HepG2 (cell line): ENCODE data around the gene TCEAL8. TPM values are rescaled to one million over a fixed set of nuclear protein-coding genes. Genes with fewer than 3 reads are reported as not detected.
"Not testable (repeated sequence)": the region's sequence is repeated elsewhere in the genome, so short reads cannot be mapped to it uniquely, and the experiment has no call there.

Experiments
- ATAC-seq: fragments of 200-7000 bp; cut with Tn5 transposase; 3 replicates; pipeline ENCODE4 v1.9.1; 2020; ENCODE audit warnings: mild to moderate bottlenecking, moderate library complexity
- BruUV-seq: library from RNA; stranded (reverse); fragments of 400-500 nt; replicated peaks from 2 replicates; lab custom pipeline; 2021; lab: Mats Ljungman, UMichigan
- CTCF ChIA-PET: fragments of 300-600 bp; formaldehyde crosslinking; extraction: SDS; loops from one replicate; lab custom pipeline; 2021; ENCODE audit warnings: low total read pairs, inconsistent platforms, low intra/inter-chr PET ratio; lab: Yijun Ruan, JAX
- POLR2A ChIA-PET: fragments of 350-600 bp; sonication (Branson Sonifier 250); formaldehyde crosslinking; loops from one replicate; lab custom pipeline; 2020; ENCODE audit warnings: antibody characterized with exemption, inconsistent platforms; lab: Yijun Ruan, JAX
- DNase-seq: peaks from one replicate; pipeline ENCODE4 v3.0.0-alpha.2; 2015; ENCODE audit warnings: low spot score
- FAIRE-seq: peaks from 3 replicates; lab custom pipeline; 2011; peaks lifted over from hg19 to GRCh38; lab: Jason Lieb, UNC
- H2AFZ ChIP-seq: one replicate; pipeline ENCODE4 v1.6.1; 2011; ENCODE audit warnings: low read length, inconsistent platforms
- H3K27ac ChIP-seq: fragments of 300-600 bp; 3 replicates; pipeline ENCODE4 v1.8.0; 2011; ENCODE audit warnings: mixed run types, mild to moderate bottlenecking, mixed read lengths, low read length, inconsistent platforms; ENCODE audit not compliant: insufficient read depth; ENCODE audit errors: extremely low read length
- H3K27me3 ChIP-seq, 2 experiments: fragments of 200-600 bp in 1 of 2; 2 replicates in 1 of 2; 3 replicates in 1 of 2; pipeline versions ENCODE4 v1.6.0 to v1.8.0; 2011; ENCODE audit warnings: low read length in 2 of 2, mild to moderate bottlenecking in 2 of 2, moderate library complexity in 2 of 2, inconsistent platforms in 1 of 2; ENCODE audit not compliant: insufficient read depth in 2 of 2, control insufficient read depth in 1 of 2
- H3K36me3 ChIP-seq, 2 experiments: fragments of 200-600 bp in 1 of 2; replicated peaks in 1 of 2; 2 replicates in 1 of 2; 3 replicates in 1 of 2; pipeline versions ENCODE4 v1.5.1 to v1.8.0; 2011; ENCODE audit warnings: low read length in 2 of 2, inconsistent platforms in 1 of 2; ENCODE audit not compliant: insufficient read depth in 2 of 2, control insufficient read depth in 1 of 2
- H3K4me1 ChIP-seq: 2 replicates; pipeline ENCODE4 v1.5.1; 2012; ENCODE audit warnings: low read length, inconsistent platforms; ENCODE audit not compliant: insufficient read depth
- H3K4me2 ChIP-seq: 2 replicates; pipeline ENCODE4 v1.6.0; 2011; ENCODE audit warnings: low read depth, low read length, inconsistent platforms
- H3K4me3 ChIP-seq, 3 experiments: fragments of 200-600 bp in 1 of 3; sonication (generic), shearing (Covaris generic) in 1 of 3; replicated peaks in 1 of 3; 2 replicates each; pipeline ENCODE4 v1.5.1; 2011 to 2016; ENCODE audit warnings: low read length in 3 of 3, inconsistent platforms in 2 of 3, low read depth in 2 of 3, mild to moderate bottlenecking in 2 of 3, control low read depth in 1 of 3, mixed read lengths in 1 of 3; ENCODE audit not compliant: insufficient read depth in 1 of 3
- H3K79me2 ChIP-seq: one replicate; pipeline ENCODE4 v1.6.1; 2011; ENCODE audit warnings: low read length, inconsistent platforms; ENCODE audit not compliant: insufficient read depth
- H3K9ac ChIP-seq: 2 replicates; pipeline ENCODE4 v1.6.0; 2011; ENCODE audit warnings: mild to moderate bottlenecking, low read depth, low read length, inconsistent platforms; ENCODE audit not compliant: insufficient read depth
- H3K9me3 ChIP-seq: 2 replicates; pipeline ENCODE4 v1.5.1; 2012; ENCODE audit warnings: mild to moderate bottlenecking, low read length
- H4K20me1 ChIP-seq: 2 replicates; pipeline ENCODE4 v1.6.0; 2011; ENCODE audit warnings: inconsistent platforms, mild to moderate bottlenecking, low read length, moderate library complexity; ENCODE audit not compliant: insufficient read depth
- CBFB ChIP-seq: sonication (generic); formaldehyde crosslinking; IDR thresholded peaks from 2 replicates; pipeline ENCODE4 v1.4.0; 2020; ENCODE audit warnings: missing genetic modification reagents
- CEBPG ChIP-seq: IDR thresholded peaks from 2 replicates; pipeline ENCODE4 v1.6.1; 2016
- EHMT2 ChIP-seq: fragments of 200-600 bp; sonication (generic); IDR thresholded peaks from 2 replicates; pipeline ENCODE4 v1.7.0; 2017; ENCODE audit warnings: antibody characterized with exemption, low read depth, low read length, borderline replicate concordance
- FIP1L1 ChIP-seq: fragments of 200-400 bp; formaldehyde crosslinking; IDR thresholded peaks from 2 replicates; pipeline ENCODE4 v1.6.1; 2018; ENCODE audit warnings: low read depth, mild to moderate bottlenecking, low read length, moderate library complexity, borderline replicate concordance; ENCODE audit not compliant: insufficient read depth
- HOXD1 ChIP-seq: sonication (generic); formaldehyde crosslinking; IDR thresholded peaks from 2 replicates; pipeline ENCODE4 v1.5.0; 2020; ENCODE audit warnings: missing genetic modification reagents
- KLF13 ChIP-seq: sonication (generic); formaldehyde crosslinking; IDR thresholded peaks from 2 replicates; pipeline ENCODE4 v1.4.0; 2020; ENCODE audit warnings: mild to moderate bottlenecking, missing genetic modification reagents
- MAFG ChIP-seq: sonication (generic); formaldehyde crosslinking; IDR thresholded peaks from 2 replicates; pipeline ENCODE4 v1.5.1; 2020; ENCODE audit warnings: mild to moderate bottlenecking, missing genetic modification reagents
- NFKB2 ChIP-seq: sonication (generic); formaldehyde crosslinking; IDR thresholded peaks from 2 replicates; pipeline ENCODE4 v1.4.0; 2020; ENCODE audit warnings: missing genetic modification reagents, borderline replicate concordance
- SMARCE1 ChIP-seq: fragments of 450-650 bp; IDR thresholded peaks from 2 replicates; pipeline ENCODE4 v1.6.1; 2017; ENCODE audit warnings: borderline replicate concordance
- SRSF4 ChIP-seq: fragments of 200-400 bp; formaldehyde crosslinking; IDR thresholded peaks from one replicate; pipeline ENCODE4 v1.6.1; 2018; ENCODE audit warnings: mild to moderate bottlenecking, low read depth, low read length, moderate library complexity; ENCODE audit not compliant: poor library complexity, severe bottlenecking
- ZFP90 ChIP-seq: sonication (generic); formaldehyde crosslinking; IDR thresholded peaks from 2 replicates; pipeline ENCODE4 v1.8.0; 2022; ENCODE audit warnings: missing genetic modification reagents, mild to moderate bottlenecking, inconsistent platforms, borderline replicate concordance
- ZMYM4 ChIP-seq: sonication (generic); formaldehyde crosslinking; IDR thresholded peaks from 2 replicates; pipeline ENCODE4 v1.8.1; 2023; ENCODE audit warnings: mild to moderate bottlenecking, missing genetic modification reagents
- ZNF253 ChIP-seq: sonication (generic); formaldehyde crosslinking; IDR thresholded peaks from 2 replicates; pipeline ENCODE4 v1.8.0; 2022; ENCODE audit warnings: mild to moderate bottlenecking, missing genetic modification reagents, borderline replicate concordance
- ZNF747 ChIP-seq: sonication (generic); formaldehyde crosslinking; IDR thresholded peaks from 2 replicates; pipeline ENCODE4 v1.8.1; 2023; ENCODE audit warnings: missing genetic modification reagents, mild to moderate bottlenecking, borderline replicate concordance
- ZNF768 ChIP-seq: sonication (generic); formaldehyde crosslinking; IDR thresholded peaks from 2 replicates; pipeline ENCODE4 v1.4.0; 2020; ENCODE audit warnings: missing genetic modification reagents
- ZSCAN20 ChIP-seq: sonication (generic); formaldehyde crosslinking; IDR thresholded peaks from 2 replicates; pipeline ENCODE4 v1.4.0; 2020; ENCODE audit warnings: missing genetic modification reagents, mild to moderate bottlenecking, borderline replicate concordance
- ZSCAN25 ChIP-seq: sonication (generic); formaldehyde crosslinking; IDR thresholded peaks from 2 replicates; pipeline ENCODE4 v1.8.0; 2022; ENCODE audit warnings: mild to moderate bottlenecking, missing genetic modification reagents
- WGBS: methylation state at CpG from one replicate; pipeline ENCODE4 v1.1.6; 2017; ENCODE audit warnings: low lambda C conversion rate; 5-methylcytosine and 5-hydroxymethylcytosine counted together
- in situ Hi-C: cut with HindIII; loops from 2 replicates; pipeline ENCODE4 v1.10.0; 2017; ENCODE audit warnings: low pct_unique_long_range_greater_than_20kb; ENCODE audit not compliant: extremely low pct_ligation_motif_present
- intact Hi-C: fragments of 100-400 bp; cut with micrococcal nuclease; formaldehyde crosslinking; loops from one replicate; pipeline ENCODE4 v1.10.0; 2022; ENCODE audit not compliant: unreplicated experiment
- polyA plus RNA-seq, 8 experiments: library from polyadenylated mRNA; depleted of rRNA in 3 of 8; stranded (reverse) in 7 of 8; unstranded in 1 of 8; fragments of >200 nt; fragmentation: Illumina TruSeq in 4 of 8; extraction: Trizol in 4 of 8; gene quantifications; 2 replicates each; pipeline versions ENCODE4 v1.2.1 to v1.2.3, GENCODE V29; 2011 to 2016; ENCODE audit warnings: low read depth in 4 of 8, missing spikeins in 1 of 8, mixed read lengths in 1 of 8; ENCODE audit not compliant: insufficient read depth in 1 of 8
- total RNA-seq, 5 experiments: library from RNA; depleted of rRNA; stranded (reverse); fragments of >200 nt; fragmentation: Illumina TruSeq; extraction: Trizol; gene quantifications; 2 replicates each; pipeline ENCODE4 v1.2.3, GENCODE V29; 2016; ENCODE audit warnings: low read depth in 1 of 5
- TF ChIP-seq, protein P1 (sequence below): sonication (generic); formaldehyde crosslinking; IDR thresholded peaks from 2 replicates; pipeline ENCODE4 v1.8.0; 2022; ENCODE audit warnings: missing genetic modification reagents, mild to moderate bottlenecking, inconsistent platforms, borderline replicate concordance
- TF ChIP-seq, protein P2 (sequence below): IDR thresholded peaks from 2 replicates; pipeline ENCODE4 v1.6.1; 2016
- TF ChIP-seq, protein P3 (sequence below): sonication (generic); formaldehyde crosslinking; IDR thresholded peaks from 2 replicates; pipeline ENCODE4 v1.9.0; 2021; ENCODE audit warnings: missing genetic modification reagents, borderline replicate concordance

Gene TCEAL8
- total and polyA plus RNA-seq, 2 of the 13 experiments (the other 11 are each of a cell fraction or from before 2014, with no cell fraction given), result 20.0 to 40.8 TPM

DNA sequence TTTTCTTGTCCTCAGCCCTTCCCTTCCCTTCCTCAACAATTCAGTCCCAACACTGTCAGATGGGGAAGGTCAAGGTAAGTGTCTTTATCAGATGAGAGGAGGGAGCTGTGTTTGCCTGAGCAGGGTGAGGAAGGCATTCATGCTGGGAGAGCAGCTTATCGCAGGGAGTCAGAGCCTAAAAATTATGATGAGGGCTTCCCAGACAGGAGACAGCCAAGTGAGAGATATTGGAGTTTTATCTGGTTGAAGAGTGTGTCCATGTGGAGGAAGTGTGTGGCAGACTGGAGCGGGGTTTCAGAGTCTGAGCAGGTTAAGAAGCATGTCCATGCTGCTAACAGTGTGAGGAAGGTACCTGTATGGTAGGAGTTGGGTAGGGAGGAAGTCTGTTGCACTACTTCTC lies 21.7 kb downstream of the TCEAL8 start:
- H3K36me3 ChIP-seq, result no peaks in the 10 kb centered on the region
- H3K4me3 ChIP-seq, result no peak overlapping the region
- H3K27ac ChIP-seq, result no peak overlapping the region
- in situ Hi-C loops (no loop called here), intact Hi-C loops (no loop called here)
- no TSS peak for BruUV-seq
- CTCF ChIA-PET, result no interaction called here
- no peaks in the 10 kb centered on the region for H3K4me1 ChIP-seq
- WGBS, result 0% methylated on average over 2 of the region's 2 CpGs
- DNase-seq, result no peak
- H3K27me3 ChIP-seq, result no peaks in the 10 kb centered on the region
- no peak overlapping the region for H3K4me2 ChIP-seq
- POLR2A ChIA-PET, result no interaction called here
- no peak overlapping the region for H3K9ac ChIP-seq
- no peak for FAIRE-seq
- H4K20me1 ChIP-seq, result no peaks in the 10 kb centered on the region
- no peak for ATAC-seq
- no peaks in the 10 kb centered on the region for H3K9me3 ChIP-seq
- H3K79me2 ChIP-seq, result no peaks in the 10 kb centered on the region
- no peak for TF ChIP-seq ZFP90 (CRISPR knock-in tag)
- TF ChIP-seq ZNF253, result no peak
- TF ChIP-seq HOXD1 (CRISPR knock-in tag), result no peak
- no peak for TF ChIP-seq KLF13 (CRISPR knock-in tag)
- no peak for TF ChIP-seq SMARCE1
- no peak for TF ChIP-seq CEBPG (CRISPR knock-in tag)
- TF ChIP-seq, protein P1, sequence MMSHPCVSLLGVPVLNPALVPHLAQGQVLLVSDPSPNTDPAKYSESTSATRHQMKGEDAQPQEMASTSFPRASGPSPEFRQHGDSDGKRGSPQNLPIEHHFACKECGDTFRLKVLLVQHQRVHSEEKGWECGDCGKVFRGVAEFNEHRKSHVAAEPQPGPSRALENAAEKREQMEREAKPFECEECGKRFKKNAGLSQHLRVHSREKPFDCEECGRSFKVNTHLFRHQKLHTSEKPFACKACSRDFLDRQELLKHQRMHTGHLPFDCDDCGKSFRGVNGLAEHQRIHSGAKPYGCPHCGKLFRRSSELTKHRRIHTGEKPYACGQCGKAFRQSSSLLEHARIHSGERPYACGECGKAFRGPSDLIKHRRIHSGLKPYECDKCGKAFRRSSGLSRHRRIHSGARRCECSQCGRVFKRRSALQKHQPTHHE (CRISPR knock-in tag), result no peak
- no peak for TF ChIP-seq ZSCAN25
- TF ChIP-seq MAFG (CRISPR knock-in tag), result no peak
- no peak for TF ChIP-seq ZSCAN20 (CRISPR knock-in tag)
- no peak for TF ChIP-seq CBFB
- no peak for TF ChIP-seq ZMYM4 (CRISPR knock-in tag)
- no peak for TF ChIP-seq SRSF4
- TF ChIP-seq FIP1L1, result no peak
- TF ChIP-seq NFKB2 (CRISPR knock-in tag), result no peak
- no peak for TF ChIP-seq EHMT2
- TF ChIP-seq, protein P2, sequence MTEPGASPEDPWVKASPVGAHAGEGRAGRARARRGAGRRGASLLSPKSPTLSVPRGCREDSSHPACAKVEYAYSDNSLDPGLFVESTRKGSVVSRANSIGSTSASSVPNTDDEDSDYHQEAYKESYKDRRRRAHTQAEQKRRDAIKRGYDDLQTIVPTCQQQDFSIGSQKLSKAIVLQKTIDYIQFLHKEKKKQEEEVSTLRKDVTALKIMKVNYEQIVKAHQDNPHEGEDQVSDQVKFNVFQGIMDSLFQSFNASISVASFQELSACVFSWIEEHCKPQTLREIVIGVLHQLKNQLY (CRISPR knock-in tag), result no peak
- no peak for TF ChIP-seq ZNF768 (CRISPR knock-in tag)
- no peak for TF ChIP-seq ZNF747 (CRISPR knock-in tag)
- TF ChIP-seq, protein P3, sequence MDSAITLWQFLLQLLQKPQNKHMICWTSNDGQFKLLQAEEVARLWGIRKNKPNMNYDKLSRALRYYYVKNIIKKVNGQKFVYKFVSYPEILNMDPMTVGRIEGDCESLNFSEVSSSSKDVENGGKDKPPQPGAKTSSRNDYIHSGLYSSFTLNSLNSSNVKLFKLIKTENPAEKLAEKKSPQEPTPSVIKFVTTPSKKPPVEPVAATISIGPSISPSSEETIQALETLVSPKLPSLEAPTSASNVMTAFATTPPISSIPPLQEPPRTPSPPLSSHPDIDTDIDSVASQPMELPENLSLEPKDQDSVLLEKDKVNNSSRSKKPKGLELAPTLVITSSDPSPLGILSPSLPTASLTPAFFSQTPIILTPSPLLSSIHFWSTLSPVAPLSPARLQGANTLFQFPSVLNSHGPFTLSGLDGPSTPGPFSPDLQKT (CRISPR knock-in tag), result no peak
- no peak overlapping the region for H2AFZ ChIP-seq

- 25% methylated on average over 4 of the region's 4 CpGs for WGBS
- FAIRE-seq, intact Hi-C loops, H3K27ac ChIP-seq, H3K79me2 ChIP-seq, H2AFZ ChIP-seq, H4K20me1 ChIP-seq, H3K9ac ChIP-seq, BruUV-seq, CTCF ChIA-PET, in situ Hi-C loops, POLR2A ChIA-PET, H3K4me1 ChIP-seq, H3K4me2 ChIP-seq, H3K4me3 ChIP-seq, H3K9me3 ChIP-seq, H3K27me3 ChIP-seq, DNase-seq, H3K36me3 ChIP-seq, ATAC-seq: not testable (repeated sequence)
These were observed 29.0 kb downstream of the TCEAL8 start for GRCh38 chrX:103225918-103226317.
